Measurements from ENCODE around the gene SRRM3.
"Not testable (repeated sequence)": the region's sequence is repeated elsewhere in the genome, so short reads cannot be mapped to it uniquely, and the experiment has no call there.

Gene SRRM3

DNA sequence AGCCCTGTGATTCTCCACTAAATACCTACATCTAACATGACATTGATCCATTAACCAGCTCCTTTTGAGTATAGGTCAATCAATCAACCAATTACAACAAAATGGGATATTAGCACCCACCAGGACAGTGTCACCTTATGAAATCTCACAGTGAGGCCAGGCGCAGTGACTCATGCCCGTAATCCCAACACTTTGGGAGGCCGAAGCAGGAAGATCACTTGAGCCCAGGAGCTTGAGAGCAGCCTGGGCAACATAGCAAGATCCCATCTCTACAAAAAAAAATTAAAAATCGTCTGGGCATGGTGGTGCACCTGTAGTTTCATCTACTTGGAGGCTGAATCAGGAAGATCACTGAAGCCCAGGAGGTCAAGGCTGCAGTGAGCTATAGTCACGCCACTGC lies 28.5 kb downstream of the SRRM3 start:
- no peak for DNase-seq (ENCODE audit: low read depth)

GRCh38 chr7:76231071-76231470 lies 29.4 kb downstream of the SRRM3 start:
- no peak for DNase-seq (ENCODE audit: low read depth)

DNA sequence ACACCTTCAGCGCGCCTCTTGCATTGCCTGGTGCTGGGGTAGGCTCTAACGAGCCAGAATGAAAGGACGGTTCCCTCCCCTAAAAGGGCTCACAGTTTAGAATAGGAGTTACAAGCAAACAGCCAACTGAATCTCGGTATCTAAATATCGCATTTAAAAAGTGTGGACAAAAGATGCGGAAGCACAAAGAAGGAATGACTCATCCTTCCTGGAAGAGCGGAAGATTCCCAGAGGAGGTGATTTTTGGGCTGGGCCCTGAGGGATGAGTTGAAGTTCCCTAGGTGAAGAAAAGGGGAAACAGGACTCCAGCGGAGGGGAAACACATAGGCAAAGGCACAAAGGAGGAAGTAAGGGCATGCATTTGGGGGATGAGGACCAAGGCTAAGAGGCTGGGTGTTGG lies 29.9 kb downstream of the SRRM3 start:
- no peak for DNase-seq (ENCODE audit: low read depth)

- DNase-seq (ENCODE audit: low read depth) = no peak
These were observed 31.0 kb downstream of the SRRM3 start for GRCh38 chr7:76232698-76233097.

DNA sequence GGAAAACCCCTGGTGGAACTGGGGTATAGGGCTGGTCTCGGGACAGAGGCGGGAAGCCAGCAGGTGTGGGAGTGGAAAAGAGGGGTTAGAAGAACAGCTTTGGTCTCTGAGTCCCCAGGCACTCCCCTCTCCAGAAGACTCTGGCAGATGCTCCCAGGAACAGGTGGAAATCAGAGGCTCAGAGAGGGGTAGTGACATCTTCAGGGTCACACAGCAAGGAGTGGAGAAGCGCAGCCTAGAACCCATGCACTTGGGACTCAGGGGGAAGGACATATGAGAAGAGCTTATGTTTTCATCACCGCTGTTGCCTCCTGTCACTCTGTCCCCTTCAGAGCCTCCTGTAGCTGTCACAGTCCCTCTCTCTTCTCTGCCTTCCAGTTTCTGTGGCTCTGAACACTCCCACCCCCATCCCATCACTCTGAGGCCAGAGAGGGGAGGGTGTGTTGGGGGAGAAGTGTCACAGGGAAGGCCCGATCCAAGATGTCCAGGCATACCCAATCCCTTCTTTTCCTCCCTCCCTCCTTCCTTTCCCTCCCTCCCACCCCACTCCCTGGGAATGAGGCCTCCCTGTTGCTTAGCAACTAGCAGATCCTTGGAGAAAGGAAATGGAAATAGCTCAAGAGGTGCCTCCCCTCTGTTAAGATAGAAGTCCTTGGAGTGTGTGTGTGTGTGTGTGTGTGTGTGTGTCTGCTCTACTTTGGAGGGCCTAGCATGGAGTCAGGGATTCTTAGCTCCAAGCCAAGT lies 32.0 kb downstream of the SRRM3 start:
- DNase-seq (ENCODE audit: low read depth) = no peak

- DNase-seq (ENCODE audit: low read depth) = no peak
These were observed 32.5 kb downstream of the SRRM3 start for GRCh38 chr7:76234282-76234584.

DNA sequence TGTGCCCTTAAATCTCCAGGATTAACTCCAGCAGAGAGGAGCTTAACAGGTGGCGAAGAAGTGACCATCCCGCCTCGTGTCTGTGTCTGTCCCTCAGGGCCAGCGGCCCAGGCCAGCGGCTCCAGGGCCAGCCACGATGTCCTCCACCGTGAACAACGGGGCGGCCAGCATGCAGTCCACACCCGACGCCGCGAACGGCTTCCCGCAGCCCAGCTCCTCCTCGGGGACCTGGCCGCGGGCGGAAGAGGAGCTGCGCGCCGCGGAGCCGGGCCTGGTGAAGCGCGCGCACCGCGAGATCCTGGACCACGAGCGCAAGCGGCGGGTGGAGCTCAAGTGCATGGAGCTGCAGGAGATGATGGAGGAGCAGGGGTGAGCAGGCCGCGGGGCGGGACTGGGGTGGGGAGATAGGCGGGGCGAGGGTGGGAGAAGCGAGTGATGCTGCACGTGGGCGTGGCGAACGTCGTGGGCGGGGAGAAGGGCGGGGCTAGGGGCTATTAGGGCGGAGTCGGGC lies 33.3 kb downstream of the SRRM3 start:
- peak; percentile 49 for DNase-seq (ENCODE audit: low read depth)

- DNase-seq (ENCODE audit: low read depth) = no peak
These were observed 34.5 kb downstream of the SRRM3 start for GRCh38 chr7:76236224-76236623.

DNA sequence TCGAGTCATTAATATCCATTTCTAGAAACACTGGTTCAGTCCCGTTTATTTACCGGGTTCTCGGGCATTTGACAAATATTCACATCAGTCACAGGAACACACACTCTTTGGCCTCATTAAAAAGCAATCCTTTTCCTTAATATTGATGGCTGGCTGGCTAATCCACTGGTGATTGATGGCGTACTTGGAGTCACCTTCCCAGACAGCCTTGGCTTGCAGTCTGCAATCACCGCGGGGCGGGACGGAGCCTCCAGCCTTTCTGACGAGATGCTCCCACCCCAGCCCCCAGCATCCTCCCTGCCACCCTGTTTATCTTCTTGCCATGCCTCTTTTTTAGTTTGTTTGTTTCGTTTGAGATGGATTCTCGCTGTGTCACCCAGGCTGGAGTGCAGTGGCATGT lies 36.6 kb downstream of the SRRM3 start:
- no peak for DNase-seq (ENCODE audit: low read depth)

- no peak for DNase-seq (ENCODE audit: low read depth)
These were observed 39.4 kb downstream of the SRRM3 start for GRCh38 chr7:76241141-76241540.

- not testable (repeated sequence) for DNase-seq (ENCODE audit: low read depth)
These were observed 40.9 kb downstream of the SRRM3 start for GRCh38 chr7:76242517-76243063.

DNA sequence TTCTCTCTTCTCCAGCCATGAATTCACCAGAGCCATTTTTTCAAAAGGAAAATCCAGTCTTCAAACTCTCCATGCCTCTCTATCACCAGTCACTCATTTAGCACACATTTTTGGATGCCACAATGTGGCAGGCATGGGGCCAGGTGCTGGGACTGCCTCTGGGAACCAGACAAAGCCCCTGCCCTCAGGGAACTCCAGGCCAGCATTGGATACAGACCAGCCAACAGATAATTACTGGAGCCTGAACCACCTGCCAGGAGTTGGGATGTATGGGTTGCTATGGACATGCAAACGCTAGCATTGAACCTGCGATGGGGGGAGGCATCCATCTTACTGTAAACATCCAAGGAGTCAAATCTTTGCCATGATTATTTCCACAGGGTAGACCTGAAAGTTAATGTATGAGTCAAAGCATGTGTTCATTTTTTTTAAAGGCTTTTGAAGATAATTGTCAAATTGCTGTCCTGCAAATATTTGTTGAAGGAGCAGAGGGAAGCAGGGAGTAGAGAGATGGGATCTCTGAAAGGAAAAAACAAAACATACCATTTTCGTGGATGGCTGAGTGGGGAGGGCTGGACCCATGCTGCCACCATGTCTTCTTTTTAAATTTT lies 43.2 kb downstream of the SRRM3 start:
- DNase-seq (ENCODE audit: low read depth) = no peak

GRCh38 chr7:76246804-76247389 lies 45.2 kb downstream of the SRRM3 start:
- DNase-seq (ENCODE audit: low read depth) = no peak

DNA sequence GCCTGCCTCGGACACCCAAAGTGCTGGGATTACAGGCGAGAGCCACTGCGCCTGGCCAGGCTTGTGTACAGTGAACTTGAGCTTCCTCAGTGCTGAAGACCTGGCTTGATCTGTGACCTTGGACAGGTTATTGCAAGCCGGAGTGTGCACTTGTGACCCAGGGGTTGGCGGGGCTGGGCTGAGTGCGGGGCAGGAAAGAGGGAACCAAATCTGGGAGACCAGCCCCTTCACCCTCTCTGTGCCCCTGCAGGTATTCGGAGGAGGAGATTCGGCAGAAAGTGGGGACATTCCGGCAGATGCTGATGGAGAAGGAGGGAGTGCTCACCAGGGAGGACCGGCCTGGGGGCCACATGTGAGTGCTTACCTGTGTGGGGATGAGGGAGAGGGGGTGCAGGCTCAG lies 46.2 kb downstream of the SRRM3 start:
- DNase-seq (ENCODE audit: low read depth) = no peak

DNA sequence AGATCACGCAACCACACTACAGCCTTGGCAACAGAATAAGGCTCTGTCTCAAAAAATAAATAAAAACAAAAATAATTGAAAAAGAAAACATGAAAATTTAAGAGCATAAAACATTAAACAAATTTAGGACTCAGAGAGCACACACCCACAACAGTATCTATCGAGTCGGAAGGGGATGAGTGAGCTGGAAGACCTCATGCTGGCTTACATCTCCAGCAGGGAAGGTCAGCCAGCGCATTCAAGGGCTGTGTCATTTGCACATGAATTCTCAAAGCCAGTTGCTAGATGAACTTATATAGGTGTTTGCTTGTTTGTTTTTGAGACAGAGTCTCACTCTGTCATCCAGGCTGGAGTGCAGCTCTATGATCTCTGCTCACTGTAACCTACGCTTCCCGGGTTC lies 50.3 kb downstream of the SRRM3 start:
- no peak for DNase-seq (ENCODE audit: low read depth)

GRCh38 chr7:76254781-76255180 lies 53.1 kb downstream of the SRRM3 start:
- no peak for DNase-seq (ENCODE audit: low read depth)

- DNase-seq (ENCODE audit: low read depth) = no peak
These were observed 56.3 kb downstream of the SRRM3 start for GRCh38 chr7:76257973-76258372.

DNA sequence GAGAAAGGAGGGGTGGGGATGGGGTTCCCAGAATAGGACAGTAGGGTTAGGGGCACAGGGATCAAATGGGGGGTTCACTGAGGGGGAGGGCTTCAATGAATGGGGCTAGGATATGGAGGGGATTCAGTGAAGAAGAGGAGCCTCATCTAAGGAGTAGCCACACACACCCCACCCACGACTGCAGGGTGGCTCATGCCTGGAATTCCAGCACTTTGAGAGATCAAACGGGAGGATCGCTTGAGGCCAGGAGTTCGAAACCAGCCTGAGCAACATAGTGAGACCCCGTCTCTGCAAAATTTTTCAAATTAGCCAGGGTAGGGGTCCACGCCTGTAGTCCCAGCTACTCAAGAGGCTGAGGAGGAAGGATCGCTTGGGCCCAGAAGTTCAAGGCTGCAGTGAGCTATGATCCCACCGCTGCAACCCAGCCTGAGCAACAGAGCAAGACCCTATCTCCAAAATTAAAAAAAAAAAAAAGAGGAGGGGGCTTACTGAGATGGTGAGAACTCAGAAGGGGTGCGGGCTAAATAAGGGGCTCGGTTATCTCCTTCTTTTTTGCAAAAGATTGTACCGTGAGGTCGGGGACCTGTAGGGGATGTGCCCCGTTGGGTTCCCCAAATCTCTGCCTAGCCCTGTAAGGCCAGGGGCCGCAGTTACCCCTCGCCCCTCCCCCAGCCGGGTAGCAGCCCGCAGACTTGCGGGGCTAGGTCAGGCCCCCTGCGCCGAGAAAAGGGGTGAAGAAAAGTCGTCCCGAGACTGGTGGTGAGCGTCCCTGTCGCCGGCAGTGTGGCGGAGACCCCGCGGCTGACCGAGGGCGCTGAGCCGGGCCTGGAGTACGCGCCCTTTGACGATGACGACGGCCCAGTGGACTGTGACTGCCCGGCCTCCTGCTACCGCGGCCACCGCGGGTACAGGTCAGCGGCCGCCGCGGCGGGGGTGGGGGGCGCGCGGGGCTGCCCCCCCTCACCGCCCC lies 57.7 kb downstream of the SRRM3 start:
- DNase-seq (ENCODE audit: low read depth) = no peak

- DNase-seq (ENCODE audit: low read depth) = peak; percentile 8
These were observed 58.5 kb downstream of the SRRM3 start for GRCh38 chr7:76260171-76260703.

- no peak for DNase-seq (ENCODE audit: low read depth)
These were observed 59.6 kb downstream of the SRRM3 start for GRCh38 chr7:76261329-76261728.

- DNase-seq (ENCODE audit: low read depth) = no peak
These were observed 60.2 kb downstream of the SRRM3 start for GRCh38 chr7:76261931-76262330.
